NCI-H748 (cell line): ENCODE measurements around the gene WDR4.
A peak's percentile ranks its signal among the peaks of the same experiment; 100 is the strongest.
"Not testable (repeated sequence)": the region's sequence is repeated elsewhere in the genome, so short reads cannot be mapped to it uniquely, and the experiment has no call there.

Source experiments
- DNase-seq: peaks from one replicate; lab custom pipeline; 2025; ENCODE audit not compliant: unreplicated experiment; lab: John Stamatoyannopoulos, UW

The WDR4 gene, protein sequence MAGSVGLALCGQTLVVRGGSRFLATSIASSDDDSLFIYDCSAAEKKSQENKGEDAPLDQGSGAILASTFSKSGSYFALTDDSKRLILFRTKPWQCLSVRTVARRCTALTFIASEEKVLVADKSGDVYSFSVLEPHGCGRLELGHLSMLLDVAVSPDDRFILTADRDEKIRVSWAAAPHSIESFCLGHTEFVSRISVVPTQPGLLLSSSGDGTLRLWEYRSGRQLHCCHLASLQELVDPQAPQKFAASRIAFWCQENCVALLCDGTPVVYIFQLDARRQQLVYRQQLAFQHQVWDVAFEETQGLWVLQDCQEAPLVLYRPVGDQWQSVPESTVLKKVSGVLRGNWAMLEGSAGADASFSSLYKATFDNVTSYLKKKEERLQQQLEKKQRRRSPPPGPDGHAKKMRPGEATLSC

DNA sequence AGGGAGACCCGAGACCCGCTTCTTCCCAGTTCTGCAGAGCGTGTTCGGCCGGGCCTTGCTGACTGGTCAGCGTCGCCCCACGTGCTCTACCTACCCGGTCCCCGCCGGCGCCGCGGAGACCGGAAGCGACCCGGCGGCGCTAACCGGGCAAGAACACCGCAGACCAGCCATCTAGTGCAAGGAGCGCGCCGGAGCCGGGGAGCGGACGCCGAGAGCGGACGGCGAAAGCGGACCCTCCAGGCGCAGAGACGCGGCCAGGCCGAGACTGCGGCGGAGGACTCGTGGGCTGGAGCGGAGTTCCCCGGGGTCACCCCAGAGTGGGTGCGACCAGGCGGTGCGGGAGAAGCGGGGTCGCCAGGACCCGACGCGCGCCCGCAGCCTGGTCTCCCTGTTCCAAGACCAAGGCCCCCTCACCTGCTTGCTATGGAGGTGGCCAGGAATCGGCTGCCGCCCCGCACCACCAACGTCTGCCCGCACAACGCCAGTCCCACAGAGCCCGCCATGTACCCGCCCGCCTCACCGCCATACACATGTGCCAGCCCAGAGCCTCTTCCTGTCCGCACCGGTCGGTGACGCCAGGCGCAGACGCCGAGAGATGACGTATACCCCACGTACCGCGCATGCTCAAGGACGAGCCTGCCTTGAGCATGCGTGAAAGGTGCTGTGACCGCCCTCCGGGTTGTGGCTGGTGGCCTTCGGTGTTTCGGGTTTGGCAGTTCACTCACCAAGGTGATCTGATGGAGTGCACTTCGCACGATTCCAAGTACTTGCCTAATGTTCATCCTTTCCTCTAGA is at the start of gene WDR4:
WDR4 (minus strand) TSS at position 547 of the 795 bp plus-strand sequence; CDS start at position 503, 44 bp downstream.
- peak; percentile 95 for DNase-seq

DNA sequence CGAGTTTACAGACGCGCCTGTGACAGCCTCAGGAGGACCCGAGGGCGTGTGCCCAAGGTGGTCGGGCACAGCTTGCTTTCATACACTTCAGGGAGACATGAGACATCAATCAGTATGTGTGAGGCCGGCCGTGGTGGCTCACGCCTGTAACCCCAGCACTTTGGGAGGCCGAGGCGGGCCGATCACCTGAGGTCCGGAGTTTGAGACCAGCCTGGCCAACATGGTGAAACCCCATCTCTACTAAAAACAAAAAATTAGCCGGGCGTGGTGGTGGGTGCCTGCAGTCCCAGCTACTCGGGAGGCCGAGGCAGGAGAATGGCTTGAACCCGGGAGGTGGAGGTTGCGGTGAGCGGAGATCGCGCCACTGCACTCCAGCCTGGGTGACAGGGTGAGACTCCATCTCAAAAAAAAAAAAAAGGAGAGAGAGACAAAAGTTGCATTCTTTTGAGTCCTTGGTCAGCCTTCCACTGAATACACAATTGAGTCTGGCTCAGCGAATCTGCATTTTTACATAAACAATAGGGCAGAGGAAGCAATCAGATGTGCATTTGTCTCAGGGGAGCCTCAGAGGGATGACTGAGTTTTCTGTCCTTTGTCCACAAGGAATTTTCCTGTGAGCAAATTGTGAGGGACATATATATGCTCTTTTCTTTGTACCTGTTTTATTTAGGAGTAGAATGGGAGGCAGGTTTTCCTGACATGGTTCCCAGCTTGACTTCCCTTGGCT is 48.3 kb upstream of the WDR4 start:
- not testable (repeated sequence) for DNase-seq

DNA sequence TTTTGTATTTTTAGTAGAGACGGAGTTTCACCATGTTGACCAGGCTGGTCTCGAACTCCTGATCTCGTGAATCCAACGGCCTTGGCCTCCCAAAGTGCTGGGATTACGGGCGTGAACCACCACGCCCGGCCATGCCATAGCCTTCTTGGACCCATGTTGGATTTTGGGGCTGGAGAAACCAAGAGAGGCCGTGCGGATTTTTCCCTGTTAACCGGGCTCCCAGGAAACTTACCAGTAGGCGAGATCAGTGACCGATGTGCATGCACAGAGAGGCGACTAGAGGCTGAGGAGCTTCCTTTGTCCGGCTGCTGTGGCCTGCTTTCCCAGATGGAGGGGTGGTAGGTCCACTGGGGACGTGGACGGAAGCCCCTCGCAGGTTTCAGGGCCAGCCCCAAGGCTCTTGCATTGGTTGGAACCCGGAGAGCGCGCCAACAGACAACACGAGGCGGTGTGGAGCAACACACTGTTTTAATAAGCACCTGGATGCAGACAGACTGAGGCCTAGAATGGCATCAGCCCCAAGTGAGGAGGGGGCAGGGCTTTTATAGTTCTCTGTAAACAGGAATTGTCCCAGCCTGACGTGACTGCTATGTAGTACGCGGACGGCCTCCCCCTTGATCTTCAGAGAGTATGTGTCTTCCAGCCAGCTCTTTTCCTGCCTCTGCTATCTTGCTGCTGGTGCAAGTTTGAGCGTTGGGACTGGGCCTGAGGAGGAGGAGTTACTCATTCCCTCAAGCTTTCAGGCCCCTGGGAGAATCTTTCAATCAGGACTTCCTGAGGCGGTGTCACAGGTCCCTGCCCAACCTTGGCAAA is 46.0 kb upstream of the WDR4 start, which contains the start of gene ERVH48-1:
ERVH48-1 (minus strand) TSS at position 517 of the 813 bp plus-strand sequence. CDS start 6,624 bp downstream, outside the sequence.
- no peak for DNase-seq

DNA sequence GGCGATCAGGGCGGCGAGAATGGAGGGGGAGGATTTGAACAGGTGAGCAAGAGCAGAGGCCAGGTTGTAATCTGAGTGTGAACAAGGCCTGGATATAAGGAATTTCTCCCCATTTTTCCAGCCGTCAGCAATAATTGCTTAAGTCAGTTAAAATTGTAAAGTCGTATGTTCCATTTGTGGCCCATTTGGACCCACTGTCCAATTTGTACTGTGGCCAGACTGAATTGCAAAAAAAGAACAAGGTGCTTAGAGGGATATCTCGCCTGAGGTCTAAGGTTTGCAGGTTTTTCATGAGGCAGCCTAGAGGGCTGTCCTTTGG is 45.1 kb upstream of the WDR4 start:
- DNase-seq = no peak

DNA sequence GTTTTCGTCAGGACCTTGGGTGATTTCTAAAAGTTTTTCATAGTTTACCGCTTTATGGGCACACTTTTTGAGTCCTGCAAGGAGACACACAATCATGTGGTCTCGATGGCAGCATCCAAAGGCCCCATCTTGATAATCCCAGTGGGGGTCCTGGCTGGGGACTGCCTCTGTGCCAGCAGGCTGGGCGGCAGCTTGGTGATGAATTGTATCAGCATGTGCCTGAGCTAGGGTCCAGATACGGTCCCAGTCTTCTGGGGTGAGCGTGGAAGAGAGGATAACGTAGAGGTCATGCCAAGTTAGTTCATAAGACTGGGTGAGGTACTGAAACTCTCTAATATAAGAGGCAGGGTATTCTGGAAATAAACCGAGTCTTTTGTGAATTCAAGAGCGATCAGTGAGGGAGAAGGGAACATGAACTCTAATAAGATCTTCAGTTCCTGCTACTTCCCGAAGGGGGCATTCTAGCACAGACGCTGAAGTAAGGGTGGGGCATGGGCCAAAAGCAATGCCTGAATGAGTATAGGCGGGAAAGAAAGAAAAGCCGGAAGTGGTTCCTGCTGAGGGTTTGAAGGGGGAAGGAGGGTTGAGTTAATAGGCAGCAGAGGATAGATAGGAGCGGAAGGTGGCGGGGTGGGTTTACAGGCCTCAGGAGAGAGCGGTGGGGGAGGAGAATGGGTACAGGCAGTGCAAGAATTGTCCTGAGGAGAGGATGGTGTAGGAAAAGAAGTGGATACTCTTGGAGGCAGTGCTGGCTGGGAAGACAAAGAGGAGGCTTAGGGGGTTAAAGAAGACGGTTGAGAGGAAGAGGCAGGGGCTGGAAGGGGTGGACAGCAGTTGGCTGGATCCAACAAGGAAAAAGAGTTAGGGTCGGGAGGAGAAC is 44.5 kb upstream of the WDR4 start:
- DNase-seq = peak; percentile 96

DNA sequence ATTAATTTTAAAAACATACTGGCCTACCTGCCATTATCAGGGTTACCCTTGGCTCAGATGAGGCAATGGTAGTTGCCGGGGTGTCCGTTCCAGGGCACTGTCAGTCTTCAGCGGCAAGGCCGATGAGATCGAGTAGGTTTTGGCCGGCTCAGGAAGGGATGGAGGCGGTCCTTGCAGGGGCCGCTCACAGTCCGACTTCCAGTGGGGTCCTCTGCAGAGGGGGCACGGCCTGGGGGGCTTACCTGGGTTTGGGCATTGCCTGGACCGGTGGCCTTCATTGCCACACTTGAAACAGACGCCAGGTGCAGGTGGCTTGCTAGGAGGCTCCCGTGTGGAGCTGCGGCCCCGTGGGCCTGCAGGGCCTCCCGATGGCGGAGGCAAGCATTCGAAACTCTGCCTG is 43.6 kb upstream of the WDR4 start:
- no peak for DNase-seq

DNA sequence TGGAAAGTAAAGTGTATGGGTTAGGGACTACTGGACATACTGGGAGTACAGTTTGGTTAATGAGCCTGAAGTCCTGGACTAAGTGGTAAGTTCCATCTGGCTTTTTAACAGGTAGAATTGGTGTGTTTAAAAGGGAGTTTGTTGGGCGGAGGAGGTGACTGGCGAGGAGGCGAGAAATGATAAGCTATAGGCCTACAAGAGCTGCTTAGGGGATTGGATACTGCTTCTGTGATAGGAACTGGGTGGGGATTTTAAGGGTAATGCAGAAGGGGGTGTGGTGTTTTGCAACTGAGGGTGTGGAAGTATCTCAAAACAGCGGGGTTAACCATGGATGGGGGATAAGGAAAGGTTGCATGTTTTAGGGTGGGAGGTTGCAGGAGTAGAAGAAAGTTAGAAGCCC is 42.6 kb upstream of the WDR4 start:
- DNase-seq = no peak

DNA sequence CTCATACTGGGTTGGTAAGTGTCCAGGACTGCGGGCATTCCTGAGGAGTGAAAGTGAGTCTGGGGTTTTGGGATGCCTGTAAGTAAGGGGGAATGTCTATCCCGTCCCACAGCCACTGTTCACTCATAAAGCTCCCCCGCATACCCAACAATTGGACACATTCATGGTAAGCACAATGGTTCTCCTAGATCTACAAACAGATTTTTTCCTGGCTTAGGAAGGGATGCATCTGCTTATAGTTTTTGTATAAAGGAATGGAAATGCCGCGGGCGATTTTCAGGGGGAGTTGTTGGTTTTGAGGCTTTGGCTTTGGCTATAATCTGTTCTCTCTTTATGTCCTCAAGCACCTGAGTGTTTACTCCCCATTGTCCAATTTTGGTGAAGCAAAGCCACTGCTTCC is 39.0 kb upstream of the WDR4 start:
- DNase-seq = peak; percentile 23

DNA sequence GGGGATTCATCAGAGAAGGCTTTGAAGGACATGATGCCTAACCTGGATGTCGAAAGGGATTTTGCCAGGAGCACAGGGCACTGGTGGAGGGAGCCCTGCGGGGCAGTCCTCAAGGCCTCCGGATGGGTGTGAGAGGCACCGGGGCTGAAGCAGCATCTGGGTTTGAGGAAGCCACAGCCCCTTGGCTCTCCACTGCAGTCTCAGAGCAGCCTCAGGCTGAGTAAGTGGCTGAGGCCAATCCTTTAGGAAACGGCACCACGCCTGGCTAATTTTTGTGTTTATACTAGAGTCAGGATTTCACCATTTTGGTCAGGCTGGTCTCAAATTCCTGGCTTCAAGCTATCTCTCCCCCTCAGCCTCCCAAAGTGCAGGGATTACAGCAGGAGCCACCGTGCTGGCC is 34.1 kb upstream of the WDR4 start:
- DNase-seq = no peak

DNA sequence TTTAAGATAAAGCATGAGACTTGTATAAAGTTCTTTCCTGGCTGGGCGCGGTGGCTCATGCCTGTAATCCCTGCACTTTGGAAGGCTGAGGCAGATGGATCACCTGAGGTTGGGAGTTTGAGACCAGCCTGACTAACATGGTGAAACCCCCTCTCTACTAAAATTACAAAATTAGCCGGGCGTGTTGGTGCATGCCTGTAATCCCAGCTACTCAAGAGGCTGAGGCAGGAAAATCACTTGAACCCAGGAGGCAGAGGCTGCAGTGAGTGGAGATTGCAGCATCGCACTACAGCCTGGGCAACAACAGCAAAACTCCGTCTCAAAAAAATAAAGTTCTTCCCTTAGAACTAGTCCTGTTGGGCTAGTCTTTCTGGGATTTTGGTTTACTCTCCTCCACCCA is 32.6 kb upstream of the WDR4 start:
- DNase-seq = not testable (repeated sequence)

DNA sequence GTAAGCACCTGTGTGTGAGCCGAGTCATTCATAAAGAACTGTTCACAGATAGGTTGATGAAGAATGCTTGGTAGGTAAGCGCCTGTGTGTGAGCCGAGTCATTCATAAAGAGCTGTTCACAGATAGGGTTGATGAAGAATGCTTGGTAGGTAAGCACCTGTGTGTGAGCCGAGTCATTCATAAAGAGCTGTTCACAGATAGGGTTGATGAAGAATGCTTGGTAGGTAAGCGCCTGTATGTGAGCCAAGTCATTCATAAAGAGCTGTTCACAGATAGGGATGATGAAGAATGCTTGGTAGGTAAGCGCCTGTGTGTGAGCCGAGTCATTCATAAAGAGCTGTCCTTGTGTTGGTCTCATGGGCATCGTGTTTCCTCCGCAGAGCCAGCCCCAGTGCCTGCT is 29.1 kb upstream of the WDR4 start:
- not testable (repeated sequence) for DNase-seq

DNA sequence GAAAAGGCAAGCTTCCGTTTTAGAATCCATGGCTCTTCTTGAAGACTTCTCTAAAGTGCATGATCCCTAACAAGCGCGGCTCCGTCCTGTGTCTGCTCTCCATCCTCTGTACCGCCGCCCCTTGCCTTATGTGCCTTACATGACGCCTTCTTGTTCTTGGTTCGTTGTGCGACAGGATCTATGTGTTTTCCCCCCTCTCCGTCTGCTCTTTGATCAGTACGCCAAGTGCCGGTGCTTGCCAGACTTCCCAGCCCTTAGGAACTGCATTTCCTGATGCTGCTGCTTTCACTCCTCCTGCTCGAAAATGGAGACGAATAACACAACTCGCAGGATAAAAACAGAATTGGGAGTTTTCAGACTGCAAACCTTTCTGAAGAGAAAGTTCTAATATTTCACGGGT is 26.9 kb upstream of the WDR4 start:
- no peak for DNase-seq

DNA sequence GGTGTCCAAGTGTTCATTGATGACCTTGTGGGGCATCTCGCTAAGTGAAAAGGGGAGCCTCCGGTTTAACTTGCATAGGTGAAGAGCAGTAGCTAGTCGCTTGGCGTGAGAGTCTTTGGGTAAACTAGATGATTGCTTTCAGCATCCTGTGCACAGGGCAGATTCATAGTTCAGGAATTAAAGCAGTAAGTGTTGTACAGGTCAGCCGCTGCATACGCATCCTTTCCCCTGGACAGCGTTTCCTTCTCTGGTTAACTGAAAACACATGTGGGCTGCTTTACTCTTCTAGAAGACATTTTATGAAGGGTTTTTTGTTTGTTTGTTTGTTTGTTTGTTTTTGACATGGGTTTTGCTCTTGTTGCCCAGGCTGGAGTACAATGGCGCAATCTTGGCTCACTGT is 25.9 kb upstream of the WDR4 start:
- no peak for DNase-seq

DNA sequence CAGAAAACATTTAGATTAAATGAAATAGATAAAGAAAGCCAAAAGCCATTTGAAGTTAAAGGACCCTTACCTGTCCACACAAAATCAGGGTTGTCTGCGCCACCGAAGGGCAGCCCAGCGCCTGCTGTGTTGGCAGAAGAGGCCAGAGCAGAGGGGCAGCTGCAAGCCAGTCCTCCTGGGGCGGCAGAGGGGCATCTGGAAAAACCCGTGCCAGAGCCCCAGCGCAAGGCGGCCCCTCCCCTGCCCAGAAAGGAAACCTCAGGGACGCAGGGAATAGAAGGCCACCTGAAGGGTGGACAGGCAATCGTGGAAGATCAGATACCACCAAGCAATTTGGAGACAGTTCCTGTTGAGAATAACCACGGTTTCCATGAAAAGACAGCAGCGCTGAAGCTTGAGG is 24.5 kb upstream of the WDR4 start:
- DNase-seq = no peak

DNA sequence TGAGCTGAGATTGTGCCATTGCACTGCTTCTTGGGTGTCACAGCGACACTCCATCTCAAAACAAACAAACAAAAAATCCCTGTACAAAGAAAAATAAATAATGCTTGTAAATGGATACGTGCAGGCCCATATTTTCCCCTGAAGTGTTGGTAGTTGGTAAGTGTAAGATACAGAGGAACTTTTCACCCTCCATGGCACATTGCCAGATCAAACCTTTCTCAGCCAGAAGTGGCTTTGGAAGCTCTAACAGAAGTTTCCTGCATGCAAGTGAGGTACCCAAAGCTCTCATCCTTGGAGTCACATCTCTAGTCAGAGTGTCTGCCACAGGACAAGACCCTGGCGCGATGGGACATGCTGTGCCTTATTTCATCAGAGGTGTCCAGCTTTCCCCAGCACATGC is 21.1 kb upstream of the WDR4 start:
- no peak for DNase-seq

DNA sequence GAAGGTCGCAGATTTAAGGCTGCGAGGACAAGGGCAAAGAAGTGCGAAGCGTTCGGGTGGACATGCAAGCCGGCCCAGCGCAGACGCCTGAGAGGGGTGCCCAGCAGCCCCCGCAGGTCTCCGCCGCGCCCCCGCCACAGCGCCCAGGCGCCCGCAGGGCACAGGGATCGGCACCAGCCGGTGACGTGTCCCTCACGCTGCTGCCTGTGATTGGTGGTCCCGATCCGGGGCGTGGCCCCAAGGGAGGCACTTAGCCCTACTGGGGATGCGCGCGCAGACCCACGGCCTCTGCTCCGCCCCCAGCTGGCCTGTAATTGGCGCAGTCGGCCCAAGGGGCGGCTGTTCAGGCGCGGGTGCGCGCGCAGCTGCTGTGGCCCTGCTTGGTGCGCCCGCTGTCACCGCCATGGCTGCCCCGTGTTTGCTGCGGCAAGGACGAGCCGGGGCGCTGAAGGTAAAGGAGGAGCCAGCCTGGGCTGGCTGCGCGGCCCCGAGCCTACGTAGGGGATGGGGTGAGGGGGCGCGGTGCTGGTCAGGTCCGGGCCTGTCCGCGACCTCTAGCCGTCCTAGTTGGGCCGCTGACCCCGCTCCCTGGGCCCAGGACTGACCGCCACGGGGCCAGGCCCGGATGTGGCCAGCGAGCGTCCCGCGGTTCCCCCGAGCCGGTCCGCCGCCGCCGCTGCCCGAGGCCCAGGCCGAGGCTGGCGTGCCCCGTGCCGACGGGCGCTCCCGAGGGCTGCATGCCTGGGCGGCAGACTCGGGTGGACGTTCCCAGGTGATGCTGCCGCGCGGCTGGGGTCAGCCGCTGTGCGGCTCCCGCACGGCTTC is 13.8 kb upstream of the WDR4 start, which contains the start of gene NDUFV3:
NDUFV3 (plus strand) TSS at position 379 of the 825 bp plus-strand sequence; CDS start at position 404, 25 bp downstream.
- peak; percentile 98 for DNase-seq

DNA sequence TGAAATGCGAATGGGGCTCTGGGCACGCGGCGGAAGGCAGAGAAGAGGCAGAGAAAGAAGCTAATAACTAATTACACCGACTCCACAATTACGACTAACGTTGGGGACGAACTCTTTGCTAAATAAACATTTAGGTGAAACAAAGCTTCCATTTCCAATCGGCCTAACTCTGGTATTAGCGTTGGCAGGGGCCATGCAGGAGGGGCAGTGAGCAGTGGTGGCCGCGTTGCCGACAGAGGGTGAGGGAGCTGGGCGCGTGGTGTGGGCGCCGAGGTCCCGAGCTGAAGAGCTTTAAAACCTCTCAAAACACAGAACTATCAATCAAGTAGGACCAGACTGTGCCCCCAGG is 13.2 kb upstream of the WDR4 start:
- DNase-seq = no peak

DNA sequence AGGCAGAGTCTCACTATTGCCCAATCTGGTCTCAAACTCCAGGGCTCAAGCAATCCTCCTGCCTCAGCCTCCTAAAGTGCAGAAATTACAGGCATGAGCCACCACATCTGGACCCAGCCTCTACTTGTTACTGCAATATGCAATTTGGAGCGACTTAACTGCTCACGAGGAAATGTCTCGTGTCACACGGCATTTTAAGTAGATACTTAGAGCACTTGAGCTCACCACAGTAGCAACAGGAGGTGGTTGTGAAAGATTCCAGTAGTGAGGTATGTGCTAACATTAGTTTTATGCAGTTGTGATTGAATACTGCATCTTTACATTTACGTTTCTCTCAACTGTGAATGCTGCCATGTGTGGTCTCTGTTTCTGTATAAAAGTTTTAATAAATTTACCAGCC is 8.0 kb upstream of the WDR4 start:
- no peak for DNase-seq

DNA sequence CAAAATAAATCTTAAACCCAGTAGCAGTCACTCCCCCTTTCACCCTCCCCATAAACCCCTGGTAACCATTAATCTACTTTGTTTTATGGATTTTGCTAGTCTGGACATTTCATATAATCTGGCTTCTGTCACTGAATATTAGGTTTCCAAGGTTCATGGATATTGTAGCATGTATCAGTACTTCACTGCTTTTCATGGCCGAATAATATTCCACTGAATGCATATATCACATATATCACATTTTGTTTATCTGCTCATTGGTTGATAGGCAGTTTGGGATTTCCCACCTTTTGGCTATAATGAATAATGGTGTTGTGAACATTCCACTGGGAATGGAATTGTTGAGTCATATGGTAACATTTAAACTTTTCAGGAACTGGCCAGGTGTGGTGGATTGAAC is 4.6 kb upstream of the WDR4 start:
- no peak for DNase-seq
